ENCODE measurements around the gene MRPL4. TPM values are rescaled to one million over a fixed set of nuclear protein-coding genes. Genes with fewer than 3 reads are reported as not detected.

MRPL4 gene
- total RNA-seq, 2 experiments from 2014 or later: 148 to 155 TPM

- Histone ChIP-seq H3K27ac (ENCODE audit: low read depth, low read length, poor library complexity, severe bottlenecking) (no peak overlapping the region), H3K9me2 (ENCODE audit: insufficient read depth, low read length) (no peaks in the 10 kb centered on the region), H3K4me2 (ENCODE audit: low read length) (no peak overlapping the region), H3K36me3 (ENCODE audit: insufficient read depth, low read length) (peaks cover 23% of the 10 kb centered on the region; the same call in 1 of the 2 replicates), H3K4me3 (ENCODE audit: low read depth, low read length, poor library complexity, severe bottlenecking) (no peak overlapping the region), H2AFZ (ENCODE audit: low read length) (no peak overlapping the region), H3K9me3 (ENCODE audit: low read length) (no peaks in the 10 kb centered on the region), H4K20me1 (ENCODE audit: insufficient read depth, low read length) (no peaks in the 10 kb centered on the region), H3K4me1 (ENCODE audit: insufficient read depth, low read length, poor library complexity, severe bottlenecking) (peaks cover 39% of the 10 kb centered on the region), H3K79me2 (ENCODE audit: insufficient read depth, low read depth, low read length) (no peaks in the 10 kb centered on the region)
- intact Hi-C loops (cut with micrococcal nuclease; ENCODE audit: unreplicated experiment): no loop called here
- ChIA-PET POLR2A (no interaction called here), CTCF (ENCODE audit: unreplicated experiment) (no interaction called here)
- TF ChIP-seq, protein P1, sequence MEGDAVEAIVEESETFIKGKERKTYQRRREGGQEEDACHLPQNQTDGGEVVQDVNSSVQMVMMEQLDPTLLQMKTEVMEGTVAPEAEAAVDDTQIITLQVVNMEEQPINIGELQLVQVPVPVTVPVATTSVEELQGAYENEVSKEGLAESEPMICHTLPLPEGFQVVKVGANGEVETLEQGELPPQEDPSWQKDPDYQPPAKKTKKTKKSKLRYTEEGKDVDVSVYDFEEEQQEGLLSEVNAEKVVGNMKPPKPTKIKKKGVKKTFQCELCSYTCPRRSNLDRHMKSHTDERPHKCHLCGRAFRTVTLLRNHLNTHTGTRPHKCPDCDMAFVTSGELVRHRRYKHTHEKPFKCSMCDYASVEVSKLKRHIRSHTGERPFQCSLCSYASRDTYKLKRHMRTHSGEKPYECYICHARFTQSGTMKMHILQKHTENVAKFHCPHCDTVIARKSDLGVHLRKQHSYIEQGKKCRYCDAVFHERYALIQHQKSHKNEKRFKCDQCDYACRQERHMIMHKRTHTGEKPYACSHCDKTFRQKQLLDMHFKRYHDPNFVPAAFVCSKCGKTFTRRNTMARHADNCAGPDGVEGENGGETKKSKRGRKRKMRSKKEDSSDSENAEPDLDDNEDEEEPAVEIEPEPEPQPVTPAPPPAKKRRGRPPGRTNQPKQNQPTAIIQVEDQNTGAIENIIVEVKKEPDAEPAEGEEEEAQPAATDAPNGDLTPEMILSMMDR (conservative IDR thresholded peaks at IDR 0.05; ENCODE audit: low read length): no peak
- no peak for DNase-seq (ENCODE audit: low spot score)
- no TSS peak for BruUV-seq (replicated peaks)
Observed at GRCh38 chr19:10284065-10284959, 32.3 kb downstream of the MRPL4 start.

DNA sequence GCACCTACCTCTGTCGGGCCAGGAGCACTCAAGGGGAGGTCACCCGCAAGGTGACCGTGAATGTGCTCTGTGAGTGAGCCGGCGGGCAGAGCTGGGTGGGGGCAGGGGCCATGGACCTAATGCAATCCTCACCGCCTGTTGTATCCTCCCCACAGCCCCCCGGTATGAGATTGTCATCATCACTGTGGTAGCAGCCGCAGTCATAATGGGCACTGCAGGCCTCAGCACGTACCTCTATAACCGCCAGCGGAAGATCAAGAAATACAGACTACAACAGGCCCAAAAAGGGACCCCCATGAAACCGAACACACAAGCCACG is 32.9 kb downstream of the MRPL4 start:
- ChIA-PET CTCF (ENCODE audit: unreplicated experiment) (no interaction called here), POLR2A (no interaction called here)
- no TSS peak for BruUV-seq (replicated peaks)

GRCh38 chr19:10285393-10285792 is 33.4 kb downstream of the MRPL4 start:
- intact Hi-C loops (cut with micrococcal nuclease; ENCODE audit: unreplicated experiment): no loop called here
- Histone ChIP-seq H3K36me3 (ENCODE audit: insufficient read depth, low read length) (peaks cover 23% of the 10 kb centered on the region; the same call in 1 of the 2 replicates), H2AFZ (ENCODE audit: low read length) (no peak overlapping the region), H3K4me3 (ENCODE audit: low read depth, low read length, poor library complexity, severe bottlenecking) (no peak overlapping the region), H3K4me1 (ENCODE audit: insufficient read depth, low read length, poor library complexity, severe bottlenecking) (peaks cover 47% of the 10 kb centered on the region), H3K9me3 (ENCODE audit: low read length) (no peaks in the 10 kb centered on the region), H4K20me1 (ENCODE audit: insufficient read depth, low read length) (no peaks in the 10 kb centered on the region), H3K4me2 (ENCODE audit: low read length) (no peak overlapping the region), H3K79me2 (ENCODE audit: insufficient read depth, low read depth, low read length) (no peaks in the 10 kb centered on the region), H3K9me2 (ENCODE audit: insufficient read depth, low read length) (no peaks in the 10 kb centered on the region), H3K27ac (ENCODE audit: low read depth, low read length, poor library complexity, severe bottlenecking) (peak overlapping the region; percentile 37)
- POLR2A ChIA-PET: no interaction called here
- DNase-seq (ENCODE audit: low spot score): no peak
- BruUV-seq (replicated peaks): no TSS peak
- CTCF ChIA-PET (ENCODE audit: unreplicated experiment): no interaction called here
- no peak for TF ChIP-seq EZH2phosphoT487 (IDR thresholded peaks at IDR 0.05; ENCODE audit: borderline replicate concordance, low read depth, low read length)
- TF ChIP-seq, protein P1 (conservative IDR thresholded peaks at IDR 0.05; ENCODE audit: low read length): no peak

More for the DNA sequence above, 32.9 kb downstream of the MRPL4 start:
- H4K20me1 ChIP-seq (ENCODE audit: insufficient read depth, low read length): no peaks in the 10 kb centered on the region
- intact Hi-C loops (cut with micrococcal nuclease; ENCODE audit: unreplicated experiment): no loop called here
- peaks cover 23% of the 10 kb centered on the region; the same call in 1 of the 2 replicates for H3K36me3 ChIP-seq (ENCODE audit: insufficient read depth, low read length)
- no peak overlapping the region for H2AFZ ChIP-seq (ENCODE audit: low read length)
- H3K9me3 ChIP-seq (ENCODE audit: low read length): no peaks in the 10 kb centered on the region
- H3K4me2 ChIP-seq (ENCODE audit: low read length): no peak overlapping the region
- H3K4me1 ChIP-seq (ENCODE audit: insufficient read depth, low read length, poor library complexity, severe bottlenecking): peaks cover 42% of the 10 kb centered on the region
- no peak overlapping the region for H3K27ac ChIP-seq (ENCODE audit: low read depth, low read length, poor library complexity, severe bottlenecking)
- H3K79me2 ChIP-seq (ENCODE audit: insufficient read depth, low read depth, low read length): no peaks in the 10 kb centered on the region
- no peak for DNase-seq (ENCODE audit: low spot score)
- H3K4me3 ChIP-seq (ENCODE audit: low read depth, low read length, poor library complexity, severe bottlenecking): no peak overlapping the region
- TF ChIP-seq, protein P1 (conservative IDR thresholded peaks at IDR 0.05; ENCODE audit: low read length): no peak
- H3K9me2 ChIP-seq (ENCODE audit: insufficient read depth, low read length): no peaks in the 10 kb centered on the region
